SK-N-DZ (cell line): ENCODE results near the gene R3HDM4.
"Not testable (repeated sequence)": the region's sequence is repeated elsewhere in the genome, so short reads cannot be mapped to it uniquely, and the experiment has no call there.

ENCODE experiments used
- DNase-seq: peaks from one replicate; pipeline ENCODE4 v3.0.0-alpha.2; 2015; ENCODE audit warnings: low spot score

Gene R3HDM4

GRCh38 chr19:861756-862580 lies 51.1 kb downstream of the R3HDM4 start:
- peak; percentile 71 for DNase-seq

- no peak for DNase-seq
These were observed 51.8 kb downstream of the R3HDM4 start for GRCh38 chr19:861141-861755.

GRCh38 chr19:858868-859843 lies 53.9 kb downstream of the R3HDM4 start, which contains the start of gene CFD:
Gene CFD (plus strand): TSS chr19:859664. CDS start chr19:859690, 26 bp downstream.
- no peak for DNase-seq

- no peak for DNase-seq
These were observed 54.7 kb downstream of the R3HDM4 start for GRCh38 chr19:858284-858683.

GRCh38 chr19:855566-856120 lies 57.4 kb downstream of the R3HDM4 start:
- DNase-seq, result no peak

- no peak for DNase-seq
These were observed 57.9 kb downstream of the R3HDM4 start for GRCh38 chr19:855142-855541.

GRCh38 chr19:854549-854948 lies 58.5 kb downstream of the R3HDM4 start:
- DNase-seq, result no peak

- not testable (repeated sequence) for DNase-seq
These were observed 59.3 kb downstream of the R3HDM4 start for GRCh38 chr19:853614-854220.

- no peak for DNase-seq
These were observed 59.9 kb downstream of the R3HDM4 start for GRCh38 chr19:853014-853585.

- no peak for DNase-seq
These were observed 60.6 kb downstream of the R3HDM4 start, which contains the start of gene ELANE for GRCh38 chr19:852136-853013. Gene ELANE (plus strand): TSS chr19:852303. CDS start chr19:852329, 26 bp downstream.

- no peak for DNase-seq
These were observed 62.1 kb downstream of the R3HDM4 start for GRCh38 chr19:850979-851335.

- peak; percentile 67 for DNase-seq
These were observed 62.6 kb downstream of the R3HDM4 start for GRCh38 chr19:850221-850978.

- DNase-seq, result not testable (repeated sequence)
These were observed 63.8 kb downstream of the R3HDM4 start for GRCh38 chr19:849195-849594.

- DNase-seq, result no peak
These were observed 64.6 kb downstream of the R3HDM4 start for GRCh38 chr19:848386-848921.
